Measurements from ENCODE around the gene EIF3L.

The EIF3L gene

DNA sequence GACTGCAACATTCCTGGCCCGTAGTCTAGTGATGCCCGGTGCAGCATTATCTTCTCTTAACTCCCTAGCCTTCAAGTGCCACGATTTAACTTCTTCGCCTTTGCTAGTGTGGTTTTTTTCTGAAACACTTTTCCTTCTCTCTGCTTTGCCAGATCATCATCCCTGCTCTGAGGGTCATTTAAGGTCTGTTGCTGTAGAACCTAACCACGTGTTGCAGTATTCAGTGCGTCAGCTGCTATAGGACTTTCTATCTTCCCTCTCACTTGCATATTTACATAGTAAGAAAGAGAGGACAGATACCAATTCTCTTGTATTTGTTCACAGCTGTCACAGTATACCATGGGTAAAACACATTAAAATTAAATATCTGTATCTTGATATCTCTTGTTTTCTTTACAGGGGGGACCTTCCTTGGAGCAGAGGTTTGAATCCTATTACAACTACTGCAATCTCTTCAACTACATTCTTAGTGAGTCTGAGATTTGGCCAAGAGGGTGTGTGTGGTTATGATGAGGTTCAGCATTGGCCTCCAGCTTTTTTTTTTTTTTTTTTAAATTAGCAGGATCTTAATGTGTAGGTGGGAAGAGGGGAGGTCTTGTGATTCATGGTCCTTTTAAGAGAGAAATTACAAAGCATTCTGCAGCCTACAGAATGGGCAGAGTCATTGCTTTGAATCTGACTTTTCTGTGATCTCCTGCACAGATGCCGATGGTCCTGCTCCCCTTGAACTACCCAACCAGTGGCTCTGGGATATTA is 13.5 kb downstream of the EIF3L start:
- H3K36me3 Mint-ChIP-seq: peaks cover 55% of the 10 kb centered on the region
- no peaks in the 10 kb centered on the region for H3K9me3 Mint-ChIP-seq
- H3K4me3 Mint-ChIP-seq: no peak overlapping the region
- H3K4me1 Mint-ChIP-seq: no peaks in the 10 kb centered on the region
- no peak for ATAC-seq
- H3K27ac Mint-ChIP-seq: no peak overlapping the region
- no peaks in the 10 kb centered on the region for H3K27me3 Mint-ChIP-seq

DNA sequence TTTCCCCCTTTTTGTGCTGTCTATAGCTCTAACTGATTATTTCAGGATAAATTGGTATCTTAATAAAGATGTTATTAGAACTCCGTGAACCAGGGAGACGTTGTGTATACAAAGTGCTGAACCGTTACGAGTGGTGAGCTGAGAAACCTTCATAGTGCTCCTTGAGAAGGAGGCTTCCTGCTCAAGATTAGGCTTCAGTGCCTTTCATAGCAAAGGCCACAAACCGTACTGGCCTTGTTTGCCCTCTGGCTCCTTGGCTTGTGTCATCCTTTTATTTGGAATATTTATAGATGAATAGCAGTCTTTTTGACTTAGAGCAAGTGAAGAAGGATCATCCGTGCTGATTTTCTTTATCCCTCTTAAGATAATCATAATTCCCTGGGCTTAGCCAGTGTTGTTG is 16.3 kb downstream of the EIF3L start:
- no peaks in the 10 kb centered on the region for H3K9me3 Mint-ChIP-seq
- H3K27me3 Mint-ChIP-seq: no peaks in the 10 kb centered on the region
- H3K36me3 Mint-ChIP-seq: peaks cover 51% of the 10 kb centered on the region
- ATAC-seq: no peak
- no peaks in the 10 kb centered on the region for H3K4me1 Mint-ChIP-seq
- H3K4me3 Mint-ChIP-seq: no peak overlapping the region
- no peak overlapping the region for H3K27ac Mint-ChIP-seq

DNA sequence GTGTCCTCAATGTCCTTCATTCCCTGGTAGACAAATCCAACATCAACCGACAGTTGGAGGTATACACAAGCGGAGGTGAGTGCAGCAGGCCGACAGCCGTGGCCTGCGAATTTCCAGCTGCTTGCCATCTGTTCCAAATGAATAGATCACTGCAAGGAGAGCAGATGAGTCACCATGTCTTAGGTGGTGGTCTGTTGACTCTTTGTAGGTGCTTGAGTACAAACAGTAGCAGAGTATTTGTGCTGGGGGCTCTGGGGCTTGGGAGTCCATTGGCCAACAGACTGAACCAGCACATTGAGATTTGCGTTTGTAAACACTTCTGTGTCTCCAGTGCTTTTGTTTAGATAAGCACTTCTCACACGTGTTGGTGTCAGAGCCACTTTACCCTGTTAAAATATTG is 21.1 kb downstream of the EIF3L start:
- H3K4me1 Mint-ChIP-seq: no peaks in the 10 kb centered on the region
- no peaks in the 10 kb centered on the region for H3K27me3 Mint-ChIP-seq
- no peak for ATAC-seq
- no peaks in the 10 kb centered on the region for H3K9me3 Mint-ChIP-seq
- H3K36me3 Mint-ChIP-seq: peaks cover 38% of the 10 kb centered on the region
- H3K27ac Mint-ChIP-seq: no peak overlapping the region
- H3K4me3 Mint-ChIP-seq: no peak overlapping the region

DNA sequence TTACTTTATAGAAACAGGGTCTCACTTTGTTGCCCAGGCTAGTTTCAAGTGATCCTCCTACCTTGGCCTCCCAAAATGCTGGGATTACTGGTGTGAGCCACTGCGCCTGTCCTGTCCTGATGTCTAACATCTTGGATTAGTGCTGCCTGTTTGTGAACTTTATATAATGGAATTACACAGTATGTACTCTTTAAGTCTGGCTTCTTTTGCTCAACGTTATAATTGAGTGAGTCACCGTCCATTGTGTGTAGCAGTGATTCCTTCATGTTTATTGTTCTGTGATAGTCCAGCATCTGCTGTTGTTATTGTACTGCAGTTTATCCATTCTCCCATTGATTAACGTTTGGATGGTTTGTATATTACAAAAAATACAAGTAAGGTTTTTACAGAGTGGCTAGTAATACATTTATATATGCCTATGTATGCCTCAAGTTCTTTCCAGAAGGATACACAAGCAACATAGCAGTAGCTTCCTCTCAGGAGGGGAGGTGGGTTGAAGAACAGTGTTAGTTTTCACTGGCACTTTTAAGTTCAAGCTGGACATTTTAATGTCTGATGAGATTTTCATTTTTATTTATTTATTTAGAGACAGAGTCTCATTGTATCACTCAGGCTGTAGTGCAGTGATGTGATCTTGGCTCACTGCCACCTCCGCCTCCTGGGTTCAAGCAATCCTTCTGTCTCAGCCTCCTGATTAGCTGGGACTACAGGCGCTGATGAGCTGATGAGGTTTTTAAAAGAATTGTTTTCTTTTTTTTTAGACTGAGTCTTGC is 31.6 kb downstream of the EIF3L start:
- Mint-ChIP-seq H3K4me3 (no peak overlapping the region), H3K27me3 (no peaks in the 10 kb centered on the region), H3K27ac (no peak overlapping the region), H3K36me3 (peaks cover 38% of the 10 kb centered on the region), H3K4me1 (peaks cover 9% of the 10 kb centered on the region), H3K9me3 (no peaks in the 10 kb centered on the region)
- no peak for ATAC-seq

DNA sequence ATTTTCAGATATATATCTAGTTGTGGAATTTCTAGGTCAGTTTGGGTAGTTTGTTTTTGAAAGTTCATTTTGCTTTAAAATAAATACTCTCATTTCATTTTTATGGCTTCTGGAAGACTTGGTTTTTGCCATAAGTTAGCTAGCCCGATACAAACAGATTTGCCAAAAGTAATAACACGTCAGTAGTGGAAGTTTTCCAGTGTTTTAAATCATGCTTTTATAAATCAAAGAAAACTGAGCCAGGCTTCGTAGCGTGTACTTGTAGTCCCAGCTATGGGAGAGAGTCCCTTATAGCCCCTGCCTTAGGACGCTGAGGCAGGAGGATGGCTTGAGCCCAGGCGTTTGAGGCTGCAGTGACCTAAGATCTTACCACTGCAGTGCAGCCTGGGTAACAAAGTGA is 35.2 kb downstream of the EIF3L start:
- no peaks in the 10 kb centered on the region for H3K27me3 Mint-ChIP-seq
- no peak for ATAC-seq
- H3K4me1 Mint-ChIP-seq: peaks cover 9% of the 10 kb centered on the region
- H3K36me3 Mint-ChIP-seq: peaks cover 35% of the 10 kb centered on the region
- no peak overlapping the region for H3K4me3 Mint-ChIP-seq
- no peak overlapping the region for H3K27ac Mint-ChIP-seq
- H3K9me3 Mint-ChIP-seq: no peaks in the 10 kb centered on the region

DNA sequence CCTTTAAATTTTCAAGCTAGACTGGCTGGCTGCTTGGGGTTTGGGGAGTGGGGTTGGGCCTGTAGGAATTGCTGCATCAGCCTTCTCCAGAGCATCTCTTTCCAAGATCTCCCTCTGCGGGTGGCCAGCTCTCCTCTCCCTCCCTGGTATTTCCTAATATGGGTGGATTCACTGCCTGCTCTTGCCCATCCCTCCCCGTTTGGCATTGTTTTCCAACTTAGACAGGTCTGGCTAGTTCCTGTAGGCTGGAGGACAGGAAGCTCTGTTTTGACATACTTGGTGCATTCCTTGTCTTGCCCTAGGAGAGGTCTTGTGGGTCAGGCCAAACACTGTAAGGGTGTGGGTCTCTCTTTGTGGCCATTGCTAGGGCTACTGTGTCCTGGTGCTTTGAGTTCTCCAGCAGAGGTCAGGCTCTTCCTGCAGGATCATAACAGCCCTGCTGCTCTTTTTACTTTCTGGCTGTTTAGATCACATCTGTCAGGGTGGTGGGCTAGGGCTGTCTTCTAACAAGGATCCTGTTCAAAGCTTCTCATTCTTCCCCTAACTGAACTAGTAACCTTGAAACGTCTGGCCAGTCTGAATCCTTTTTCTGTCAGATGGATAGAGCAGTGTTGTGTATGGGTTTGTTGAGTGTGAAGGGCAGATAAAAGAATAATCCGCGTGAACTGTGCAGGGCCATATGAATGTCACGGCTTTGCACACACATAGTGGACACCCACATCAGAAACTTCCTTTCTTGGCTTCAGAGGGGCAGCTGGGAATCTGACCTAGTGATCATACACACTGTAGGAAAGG is 38.6 kb downstream of the EIF3L start:
- no peaks in the 10 kb centered on the region for H3K27me3 Mint-ChIP-seq
- no peak for ATAC-seq
- no peak overlapping the region for H3K27ac Mint-ChIP-seq

DNA sequence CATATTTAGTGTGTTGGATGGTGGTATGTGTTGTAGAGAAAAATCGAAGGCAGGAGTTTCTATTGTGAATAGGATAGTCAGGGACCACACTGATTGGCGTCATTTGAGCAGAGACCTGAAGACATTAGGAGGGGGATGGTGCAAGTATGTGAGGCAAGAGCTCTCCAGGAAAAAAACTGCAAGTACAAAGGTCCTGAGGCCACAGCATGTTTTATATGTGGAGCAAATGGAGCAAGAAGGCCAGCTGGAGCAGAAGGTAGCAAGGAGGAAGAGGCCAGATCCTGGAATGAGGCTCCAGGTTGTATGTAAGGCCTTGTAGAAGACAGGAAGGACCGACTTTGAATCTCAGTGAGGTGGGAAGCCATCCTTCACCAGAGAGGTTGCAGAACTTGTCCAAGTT is 42.7 kb downstream of the EIF3L start:
- Mint-ChIP-seq H3K27ac (no peak overlapping the region), H3K27me3 (no peaks in the 10 kb centered on the region), H3K36me3 (peaks cover 35% of the 10 kb centered on the region), H3K4me3 (no peak overlapping the region), H3K4me1 (peaks cover 10% of the 10 kb centered on the region), H3K9me3 (no peaks in the 10 kb centered on the region)
- ATAC-seq: no peak

More for the DNA sequence above, 38.6 kb downstream of the EIF3L start:
- no peaks in the 10 kb centered on the region for H3K9me3 Mint-ChIP-seq
- no peak overlapping the region for H3K4me3 Mint-ChIP-seq
- peaks cover 42% of the 10 kb centered on the region for H3K36me3 Mint-ChIP-seq
- peaks cover 9% of the 10 kb centered on the region for H3K4me1 Mint-ChIP-seq

DNA sequence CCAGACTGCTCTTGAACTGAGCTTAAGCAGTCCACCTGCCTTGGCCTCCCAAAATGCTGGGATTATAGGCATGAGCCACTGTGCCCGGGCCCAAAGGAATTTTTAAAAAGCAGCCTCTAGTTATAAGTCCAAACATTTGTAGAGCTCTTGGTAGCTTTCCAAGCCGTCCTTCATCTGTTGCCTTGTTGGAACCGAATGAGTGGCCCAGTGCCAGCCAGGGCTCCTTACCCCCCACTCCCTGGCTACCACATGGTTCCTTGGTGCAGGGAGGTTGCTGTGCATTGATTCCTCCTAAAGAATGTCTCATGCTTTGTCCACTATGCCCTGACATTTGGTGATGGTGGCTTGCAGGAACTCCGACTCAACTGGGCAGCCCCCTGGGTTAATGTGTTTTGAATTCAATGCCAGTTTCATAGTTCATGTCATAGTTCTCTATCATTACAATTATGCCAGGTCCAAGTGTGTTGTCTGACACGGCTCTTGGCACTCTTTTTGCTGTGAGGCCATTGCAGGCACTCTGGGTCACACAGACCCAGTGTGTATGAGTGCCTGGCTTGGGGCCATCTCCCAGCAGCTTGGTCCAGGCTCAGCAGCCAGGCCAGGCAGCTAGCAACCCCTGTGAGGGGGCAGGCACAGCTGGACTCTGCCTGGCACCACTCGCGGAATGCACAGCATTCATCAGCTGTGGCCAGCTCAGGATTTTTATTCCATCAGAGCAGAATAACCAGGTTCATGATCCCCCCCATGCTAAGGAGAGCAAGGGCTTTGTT is 43.5 kb downstream of the EIF3L start:
- no peak for ATAC-seq
- peaks cover 31% of the 10 kb centered on the region for H3K36me3 Mint-ChIP-seq
- peak overlapping the region; percentile 0 for H3K27ac Mint-ChIP-seq
- H3K4me1 Mint-ChIP-seq: peaks cover 11% of the 10 kb centered on the region
- H3K4me3 Mint-ChIP-seq: no peak overlapping the region
- no peaks in the 10 kb centered on the region for H3K27me3 Mint-ChIP-seq
- H3K9me3 Mint-ChIP-seq: no peaks in the 10 kb centered on the region

DNA sequence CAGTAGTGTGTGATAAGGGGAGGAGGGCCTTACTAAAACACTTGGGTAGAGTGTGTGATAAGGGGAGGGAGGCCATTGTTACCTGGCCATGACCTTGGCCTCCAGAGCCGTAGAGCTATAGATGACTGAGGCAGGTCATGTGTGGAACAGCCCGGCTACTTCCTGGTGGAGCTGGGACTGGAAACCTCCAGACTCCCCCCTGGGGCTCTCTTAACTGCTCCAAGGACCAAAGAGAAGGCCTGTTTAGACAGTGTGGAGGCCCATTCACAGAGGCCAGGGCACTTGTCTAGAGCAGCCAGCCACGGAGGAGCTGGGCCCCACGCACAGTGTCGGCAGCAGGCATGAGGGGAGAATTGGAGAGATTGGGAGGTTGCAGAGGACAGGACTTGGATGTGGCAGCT is 44.4 kb downstream of the EIF3L start:
- H3K4me3 Mint-ChIP-seq: no peak overlapping the region
- no peaks in the 10 kb centered on the region for H3K9me3 Mint-ChIP-seq
- peaks cover 23% of the 10 kb centered on the region for H3K36me3 Mint-ChIP-seq
- no peaks in the 10 kb centered on the region for H3K27me3 Mint-ChIP-seq
- peaks cover 11% of the 10 kb centered on the region for H3K4me1 Mint-ChIP-seq
- peak overlapping the region; percentile 0 for H3K27ac Mint-ChIP-seq
- no peak for ATAC-seq

DNA sequence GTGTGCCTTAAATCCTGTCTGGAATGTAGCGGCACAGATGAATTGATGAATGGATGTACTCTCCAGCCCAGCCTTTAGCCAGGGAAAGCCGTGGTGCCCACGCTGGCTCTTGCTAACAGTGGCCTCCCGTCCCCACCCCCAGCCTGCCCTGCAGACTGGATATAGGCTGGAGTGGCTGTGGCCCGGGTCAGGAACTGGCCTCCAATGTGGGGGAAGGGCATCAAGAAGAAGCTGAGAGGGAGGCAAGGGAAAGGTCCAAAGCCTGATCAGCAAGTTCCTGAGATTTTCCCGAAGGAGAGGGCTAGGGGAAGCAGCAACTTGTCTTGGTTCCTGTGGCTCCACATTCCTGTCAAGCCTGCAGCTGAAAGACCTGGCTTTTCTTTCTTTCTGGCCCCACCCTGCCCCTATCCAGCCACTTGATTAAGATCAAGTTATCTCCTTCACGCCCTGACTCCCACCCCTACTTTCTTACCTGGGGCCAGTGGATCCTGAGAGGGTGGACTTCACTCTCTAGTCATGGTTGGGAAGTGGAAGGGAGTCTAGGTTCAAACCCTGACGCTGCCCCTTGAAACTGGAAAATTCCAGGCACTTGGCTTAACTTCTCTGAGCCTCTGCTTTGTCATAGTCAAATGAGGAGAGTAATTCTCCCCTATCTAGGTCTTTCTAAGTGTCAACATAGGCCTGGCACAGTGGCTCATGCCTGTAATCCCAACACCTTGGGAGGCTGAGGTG is 45.9 kb downstream of the EIF3L start:
- Mint-ChIP-seq H3K36me3 (peaks cover 16% of the 10 kb centered on the region), H3K27ac (no peak overlapping the region), H3K9me3 (no peaks in the 10 kb centered on the region), H3K4me1 (peaks cover 11% of the 10 kb centered on the region), H3K4me3 (no peak overlapping the region), H3K27me3 (no peaks in the 10 kb centered on the region)
- ATAC-seq: no peak

DNA sequence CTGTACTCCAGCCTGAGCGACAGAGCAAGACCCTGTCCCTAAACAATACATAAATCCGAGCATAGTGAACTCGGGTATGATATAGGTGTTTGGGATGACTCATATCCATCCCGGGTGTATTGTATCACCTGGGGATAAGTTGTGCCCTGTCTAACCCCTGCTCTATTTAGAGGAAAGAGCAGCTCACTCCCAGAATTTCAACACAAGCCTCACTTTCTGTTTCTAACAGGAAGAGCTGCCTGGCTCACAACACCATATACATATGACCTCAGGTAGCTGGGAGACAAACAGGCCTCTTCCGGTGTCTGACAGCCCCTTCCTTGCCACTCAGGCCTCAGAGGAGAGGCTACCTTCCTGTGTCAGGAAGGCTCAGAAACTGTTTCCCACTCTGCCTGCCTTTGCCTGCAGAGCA is 47.0 kb downstream of the EIF3L start:
- peaks cover 15% of the 10 kb centered on the region for H3K36me3 Mint-ChIP-seq
- peak overlapping the region; percentile 83 for H3K27ac Mint-ChIP-seq
- peaks cover 11% of the 10 kb centered on the region for H3K4me1 Mint-ChIP-seq
- ATAC-seq: peak; percentile 80
- no peaks in the 10 kb centered on the region for H3K27me3 Mint-ChIP-seq
- no peak overlapping the region for H3K4me3 Mint-ChIP-seq
- H3K9me3 Mint-ChIP-seq: no peaks in the 10 kb centered on the region

DNA sequence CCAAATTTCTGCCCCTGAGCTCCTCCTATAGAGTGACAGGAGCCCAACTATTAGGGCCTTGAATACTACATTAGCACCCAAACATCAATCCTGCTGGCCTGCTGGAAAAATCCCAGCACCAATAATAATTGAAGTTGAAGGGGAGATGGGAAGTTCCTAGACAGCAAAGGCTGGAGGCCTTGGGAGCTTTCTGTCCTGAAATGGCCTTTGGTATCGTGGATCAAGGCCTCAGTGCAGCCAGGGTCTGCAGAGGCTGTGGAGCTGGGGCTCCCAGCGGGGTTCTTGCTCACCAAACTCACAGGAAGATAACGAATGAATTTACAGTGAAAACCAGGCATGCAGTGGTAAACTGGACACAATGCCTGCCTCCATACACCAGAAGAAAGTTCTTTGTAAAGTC is 47.7 kb downstream of the EIF3L start:
- Mint-ChIP-seq H3K9me3 (no peaks in the 10 kb centered on the region), H3K27ac (peak overlapping the region; percentile 83)

DNA sequence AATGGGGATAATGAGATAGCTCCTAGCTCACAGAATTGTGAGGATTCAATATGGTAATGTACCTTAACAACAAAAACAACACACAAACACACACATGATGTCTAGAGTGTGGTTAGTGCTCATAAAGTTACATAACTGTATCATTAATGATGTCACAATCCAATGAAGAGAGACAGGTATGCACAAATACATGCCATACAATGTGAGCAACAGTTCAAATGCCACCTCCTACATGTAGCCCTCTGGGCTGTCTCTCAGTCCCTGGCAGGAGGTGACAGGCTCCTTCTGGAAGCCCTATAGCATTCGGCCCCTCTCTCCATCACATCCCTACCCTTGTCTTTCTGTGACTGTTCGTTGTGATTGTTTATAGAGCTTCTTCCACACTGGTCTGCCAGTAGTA is 48.6 kb downstream of the EIF3L start:
- H3K27me3 Mint-ChIP-seq: no peaks in the 10 kb centered on the region
- peak overlapping the region; percentile 26 for H3K27ac Mint-ChIP-seq
- no peak overlapping the region for H3K4me3 Mint-ChIP-seq

More for the DNA sequence above, 47.7 kb downstream of the EIF3L start:
- ATAC-seq: no peak
- H3K36me3 Mint-ChIP-seq: peaks cover 7% of the 10 kb centered on the region
- H3K27me3 Mint-ChIP-seq: no peaks in the 10 kb centered on the region
- H3K4me1 Mint-ChIP-seq: peaks cover 11% of the 10 kb centered on the region
- no peak overlapping the region for H3K4me3 Mint-ChIP-seq

DNA sequence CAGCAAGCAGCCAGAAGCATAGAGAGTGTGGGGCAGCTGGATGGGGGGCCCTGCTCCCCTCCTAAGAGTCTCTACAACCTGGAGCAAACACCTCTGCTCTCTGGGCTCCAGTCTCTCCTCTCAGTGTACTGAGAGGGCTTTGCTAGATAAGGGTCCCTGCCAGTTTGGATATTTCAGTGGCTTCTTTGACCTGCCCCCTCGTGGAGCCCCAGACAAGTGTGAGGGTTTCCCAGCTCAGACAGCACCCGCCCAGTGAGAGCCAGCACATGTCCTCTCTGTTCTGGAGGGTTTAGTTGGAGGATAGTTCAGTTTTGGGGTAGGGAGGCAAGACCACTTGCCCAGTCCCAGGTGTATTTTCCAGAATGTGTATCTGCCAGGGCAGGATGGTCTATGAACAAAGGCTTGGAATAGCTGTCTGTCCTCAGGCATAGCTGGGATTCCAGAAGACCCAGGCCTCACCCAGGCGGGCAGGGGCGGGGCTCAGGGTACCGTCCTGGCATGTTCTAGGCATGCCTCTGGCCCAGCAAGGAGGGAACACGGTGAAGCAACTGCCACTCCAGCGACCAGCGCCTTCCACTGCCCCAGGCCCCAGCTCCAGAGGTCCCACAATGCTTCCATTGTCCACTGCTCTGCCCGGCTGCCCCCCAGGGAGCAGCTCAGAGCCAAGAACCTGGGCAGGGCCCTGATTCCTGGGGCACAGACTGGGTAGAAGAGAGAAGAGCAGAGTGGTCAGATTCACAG is 49.4 kb downstream of the EIF3L start:
- Mint-ChIP-seq H3K36me3 (peaks cover 4% of the 10 kb centered on the region), H3K4me1 (peaks cover 11% of the 10 kb centered on the region), H3K9me3 (no peaks in the 10 kb centered on the region), H3K4me3 (no peak overlapping the region), H3K27me3 (no peaks in the 10 kb centered on the region), H3K27ac (peak overlapping the region; percentile 26)
- no peak for ATAC-seq

More for the DNA sequence above, 48.6 kb downstream of the EIF3L start:
- Mint-ChIP-seq H3K36me3 (peaks cover 5% of the 10 kb centered on the region), H3K9me3 (no peaks in the 10 kb centered on the region), H3K4me1 (peaks cover 11% of the 10 kb centered on the region)
- ATAC-seq: no peak

Measured in stimulated activated memory B cell treated with anti-CD40 and anti-IgM and Interleukin-4, amounts not matched to agents 10 μg/mL and 1 μg/mL and 100 μg/mL, for 72 hours (primary cell).